Measurements from ENCODE around the gene IMPACT.
A peak's percentile ranks its signal among the peaks of the same experiment; 100 is the strongest.

Gene IMPACT

GRCh38 chr18:24426398-24427294, at the start of gene IMPACT:
Gene IMPACT, plus strand, starts transcription at chr18:24426670. Its CDS starts 87 bp downstream, at chr18:24426757.
- FAIRE-seq (no peak), DNase-seq (ENCODE audit: insufficient read length, low spot score) (peak; percentile 77)

DNA sequence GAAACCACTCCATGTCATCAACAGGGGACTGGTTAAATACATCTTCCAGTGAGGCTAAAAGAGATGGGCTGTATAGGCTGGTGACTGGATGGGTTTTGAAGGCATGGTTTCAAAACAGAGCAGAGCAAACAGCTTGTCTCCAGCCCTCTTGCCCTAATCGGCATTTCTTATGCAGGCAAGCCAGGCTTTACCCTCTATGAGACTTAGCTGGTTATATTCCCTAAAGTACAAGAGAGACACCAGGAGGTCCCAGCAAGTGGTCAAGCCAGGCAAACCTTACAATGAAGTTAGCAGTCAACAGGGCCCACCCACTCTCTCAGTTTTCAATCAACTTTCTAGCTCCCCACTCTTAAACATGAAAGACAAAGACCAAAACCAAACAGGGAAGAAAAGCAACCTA, 47.9 kb upstream of the IMPACT start:
- DNase-seq (ENCODE audit: insufficient read length, low spot score) (no peak), FAIRE-seq (no peak)

- DNase-seq (ENCODE audit: insufficient read length, low spot score) (no peak), FAIRE-seq (no peak)
Measured at GRCh38 chr18:24380163-24380747, 46.2 kb upstream of the IMPACT start.

GRCh38 chr18:24381126-24381525, 45.3 kb upstream of the IMPACT start:
- FAIRE-seq (no peak), DNase-seq (ENCODE audit: insufficient read length, low spot score) (no peak)

DNA sequence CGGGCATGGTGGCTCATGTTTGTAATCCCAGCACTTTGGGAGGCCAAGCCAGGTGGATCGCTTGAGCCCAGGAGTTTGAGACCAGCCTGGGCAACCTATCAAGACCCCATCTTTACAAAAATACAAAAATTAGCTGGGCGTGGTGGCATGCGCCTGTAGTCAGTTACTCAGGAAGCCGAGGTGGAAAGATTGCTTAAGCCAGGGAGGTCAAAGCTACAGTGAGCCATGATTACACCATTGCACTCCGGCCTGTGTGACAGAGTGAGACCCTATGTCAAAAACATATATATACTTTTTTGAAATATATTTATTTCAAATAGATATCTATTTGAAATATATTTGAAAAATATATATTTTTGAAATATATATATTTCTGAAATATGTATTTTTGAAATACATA, 39.8 kb upstream of the IMPACT start:
- FAIRE-seq (no peak), DNase-seq (ENCODE audit: insufficient read length, low spot score) (no peak)

DNA sequence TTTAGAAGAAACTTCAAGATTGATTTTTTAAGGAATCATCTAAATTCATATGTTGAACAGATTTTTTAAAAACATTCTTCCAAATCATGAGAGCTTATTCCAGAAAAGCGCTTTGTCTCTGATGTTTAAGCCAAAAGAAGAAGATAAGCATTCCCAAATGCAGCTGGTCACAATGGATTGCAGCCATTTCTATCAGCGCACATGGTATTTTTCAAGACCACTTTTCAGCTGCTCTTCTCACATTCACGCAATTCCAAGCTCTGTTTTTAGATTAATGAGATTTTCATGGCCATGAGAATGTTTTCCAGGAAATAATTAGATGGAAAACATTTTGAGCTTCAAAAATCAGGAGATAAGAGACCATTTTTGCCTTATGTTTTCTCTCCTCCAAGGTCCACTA, 37.5 kb upstream of the IMPACT start:
- DNase-seq (ENCODE audit: insufficient read length, low spot score) = no peak
- FAIRE-seq = no peak

GRCh38 chr18:24395049-24395795, 31.2 kb upstream of the IMPACT start:
- FAIRE-seq = no peak
- DNase-seq (ENCODE audit: insufficient read length, low spot score) = no peak

- FAIRE-seq (no peak), DNase-seq (ENCODE audit: insufficient read length, low spot score) (no peak)
Measured at GRCh38 chr18:24396082-24396633, 30.3 kb upstream of the IMPACT start.

GRCh38 chr18:24397131-24397693, 29.3 kb upstream of the IMPACT start:
- DNase-seq (ENCODE audit: insufficient read length, low spot score) (peak; percentile 13), FAIRE-seq (no peak)

DNA sequence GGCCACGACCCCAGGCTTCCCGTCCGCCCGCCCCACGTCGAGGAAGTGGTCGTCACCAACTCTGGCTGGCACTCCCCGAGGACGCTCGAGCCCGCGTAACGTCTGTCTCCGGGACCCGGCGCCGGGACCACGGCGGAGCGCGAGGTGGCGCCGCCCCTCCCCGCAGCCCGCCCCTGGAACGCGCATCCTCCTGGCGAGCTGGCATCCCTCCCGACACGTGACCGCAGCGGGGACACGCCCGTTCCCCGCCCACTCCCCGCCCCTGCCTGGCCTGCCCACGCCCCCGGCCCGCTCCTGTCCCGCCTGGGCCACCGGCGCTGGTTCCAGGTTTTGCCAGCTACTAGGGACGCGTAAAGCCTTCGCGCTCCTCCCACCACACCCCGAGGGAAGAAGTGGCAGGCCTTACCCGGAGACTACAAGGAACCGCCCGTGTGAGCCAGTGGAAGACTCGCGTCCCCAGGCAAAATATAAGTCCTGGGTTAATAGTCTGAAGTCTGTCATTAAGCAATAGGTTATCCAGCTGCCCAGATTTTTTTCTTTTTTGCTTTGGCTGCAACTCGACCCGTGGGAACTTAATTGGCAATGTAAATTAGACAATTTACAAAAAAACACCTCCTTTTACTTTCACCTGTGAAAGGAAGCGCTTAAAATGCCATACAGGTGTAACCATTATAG, 28.6 kb upstream of the IMPACT start, which contains the start of gene OSBPL1A:
Gene OSBPL1A, minus strand, starts transcription at position 131 of the 675 bp plus-strand sequence. CDS start 20,291 bp downstream, outside the sequence.
- FAIRE-seq (peak; percentile 76), DNase-seq (ENCODE audit: insufficient read length, low spot score) (peak; percentile 82)

DNA sequence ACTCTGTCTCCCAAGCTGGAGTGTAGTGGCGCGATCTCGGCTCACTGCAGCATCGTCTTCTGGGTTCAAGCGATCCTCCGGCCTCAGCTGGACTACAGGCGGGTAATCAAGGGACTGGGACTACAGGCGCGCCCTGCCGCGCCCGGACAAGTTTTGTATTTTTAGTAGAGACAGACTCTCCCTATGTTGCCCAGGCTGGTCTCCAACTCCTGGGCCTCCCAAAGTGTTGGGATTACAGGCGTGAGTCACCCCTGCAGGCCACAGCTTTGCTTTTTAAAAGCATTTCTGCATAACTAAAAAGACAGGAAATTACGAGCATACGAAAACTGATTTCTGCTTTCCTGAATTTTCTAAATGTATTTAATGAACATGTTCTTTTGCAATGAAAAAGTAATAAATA, 27.9 kb upstream of the IMPACT start:
- no peak for FAIRE-seq
- no peak for DNase-seq (ENCODE audit: insufficient read length, low spot score)

GRCh38 chr18:24400587-24400986, 25.9 kb upstream of the IMPACT start:
- DNase-seq (ENCODE audit: insufficient read length, low spot score) (no peak), FAIRE-seq (no peak)

DNA sequence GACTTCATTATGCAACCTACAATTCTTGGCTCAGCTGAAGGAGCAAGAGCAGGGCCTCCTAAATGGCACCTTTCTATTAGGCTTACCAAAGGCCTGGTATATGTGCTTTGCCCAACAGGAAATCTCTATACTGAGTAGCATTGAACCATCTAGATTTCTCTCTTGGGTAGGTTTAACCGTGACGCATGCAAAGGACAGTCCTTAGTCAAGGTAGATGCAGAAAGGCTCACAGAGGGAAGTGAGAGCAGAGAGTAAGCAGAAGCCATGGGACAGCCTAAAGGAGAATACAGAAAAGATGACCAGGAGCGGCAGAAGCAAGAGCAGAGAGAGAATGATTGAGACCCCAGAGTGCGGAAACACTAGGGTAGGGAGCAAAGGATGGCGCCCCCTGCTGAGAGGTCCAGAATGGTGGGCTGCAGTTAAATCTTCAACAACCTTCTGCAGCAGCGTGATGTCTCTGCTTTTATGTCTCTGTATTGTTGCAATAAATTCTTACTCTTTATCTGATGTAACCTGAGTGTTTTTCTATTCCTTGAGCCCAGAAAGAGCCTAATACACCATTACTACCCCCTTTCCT, 24.2 kb upstream of the IMPACT start:
- FAIRE-seq (no peak), DNase-seq (ENCODE audit: insufficient read length, low spot score) (no peak)

DNA sequence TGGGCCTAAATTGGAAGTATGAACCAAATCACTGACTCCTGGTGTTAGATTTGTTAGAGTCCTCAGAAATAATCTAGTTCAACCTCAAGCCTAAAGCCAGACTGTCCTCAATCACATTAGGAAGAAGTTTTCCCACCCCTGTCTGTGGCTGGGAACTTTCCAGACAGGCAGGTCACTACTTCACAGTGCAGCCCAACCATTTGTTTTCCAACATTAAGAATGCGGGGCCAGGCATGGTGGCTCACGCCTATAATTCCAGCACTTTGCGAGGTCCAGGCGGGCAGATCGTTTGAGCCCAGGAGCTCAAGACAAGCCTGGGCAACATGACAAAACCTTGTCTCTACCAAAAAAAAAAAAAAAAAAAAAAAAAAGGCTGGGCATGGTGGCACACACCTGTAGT, 23.4 kb upstream of the IMPACT start:
- no peak for DNase-seq (ENCODE audit: insufficient read length, low spot score)
- FAIRE-seq = no peak

- FAIRE-seq = no peak
- DNase-seq (ENCODE audit: insufficient read length, low spot score) = no peak
Measured at GRCh38 chr18:24404591-24404990, 21.9 kb upstream of the IMPACT start.

- DNase-seq (ENCODE audit: insufficient read length, low spot score) = no peak
- FAIRE-seq = no peak
Measured at GRCh38 chr18:24408496-24408895, 18.0 kb upstream of the IMPACT start.

DNA sequence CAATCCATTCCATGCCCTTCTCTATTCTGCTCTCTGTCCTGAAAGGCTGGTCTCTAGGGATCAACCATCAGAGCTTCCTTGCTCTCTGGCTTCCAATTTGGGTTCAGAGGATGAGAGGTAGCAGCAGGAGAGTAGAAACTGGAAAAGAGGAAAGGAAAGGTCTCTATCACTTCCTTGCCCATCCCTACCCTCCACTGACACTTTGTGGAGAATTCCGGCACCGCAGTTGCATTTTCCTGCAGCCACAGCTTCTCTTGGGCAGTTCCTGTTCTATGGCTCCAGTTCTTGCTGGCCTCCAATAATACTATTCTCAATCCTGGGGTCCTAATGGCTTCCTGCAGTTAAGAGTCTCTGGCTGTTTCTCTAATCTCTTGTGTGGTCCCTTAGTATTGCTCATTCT, 13.3 kb upstream of the IMPACT start:
- FAIRE-seq (no peak), DNase-seq (ENCODE audit: insufficient read length, low spot score) (no peak)

- DNase-seq (ENCODE audit: insufficient read length, low spot score) (no peak), FAIRE-seq (no peak)
Measured at GRCh38 chr18:24414349-24415003, 12.0 kb upstream of the IMPACT start.

- FAIRE-seq (no peak), DNase-seq (ENCODE audit: insufficient read length, low spot score) (no peak)
Measured at GRCh38 chr18:24417480-24417879, 9.0 kb upstream of the IMPACT start.

Data from HTR-8/SVneo (cell line).